Suprapubic skin (tissue), 3 donors: Measurements from ENCODE around the gene VWA7.

ENCODE experiments used
- CTCF ChIP-seq, 2 donors: fragments of 200-600 bp in 1 of 2; fragments of 450-650 bp in 1 of 2; sonication (generic) in 1 of 2; IDR thresholded peaks; one replicate each; pipeline ENCODE4 v1.5.1; 2016 to 2019; ENCODE audit warnings: antibody characterized with exemption in 2 of 2, mild to moderate bottlenecking in 1 of 2, moderate library complexity in 1 of 2
- POLR2A ChIP-seq, 2 donors: fragments of 450-650 bp; IDR thresholded peaks; one replicate each; pipeline ENCODE4 v1.6.1; 2017; ENCODE audit warnings: antibody characterized with exemption in 2 of 2, mild to moderate bottlenecking in 2 of 2, moderate library complexity in 2 of 2

GRCh38 chr6:31776485-31776988 lies 591 bp downstream of the VWA7 start:
- TF ChIP-seq POLR2A (IDR thresholded peaks at IDR 0.05) (no peak), CTCF (IDR thresholded peaks at IDR 0.05) (no peak)
